Activated CD8-positive, alpha-beta memory T cell treated with anti-CD3 and anti-CD28 coated beads for 36 hours (primary cell): ENCODE data around the gene TIMM13. TPM values are rescaled to one million over a fixed set of nuclear protein-coding genes. Genes with fewer than 3 reads are reported as not detected.
"Not testable (repeated sequence)": the region's sequence is repeated elsewhere in the genome, so short reads cannot be mapped to it uniquely, and the experiment has no call there.

Source experiments
- CTCF ChIA-PET: fragments of 350-600 bp; sonication (Branson Sonifier 250); formaldehyde crosslinking; loops from one replicate; lab custom pipeline; 2021; ENCODE audit warnings: antibody characterized with exemption; lab: Charles Lee
- POLR2A ChIA-PET: fragments of 350-600 bp; sonication (Branson Sonifier 250); formaldehyde crosslinking; loops from one replicate; lab custom pipeline; 2021; ENCODE audit warnings: antibody characterized with exemption; lab: Charles Lee
- total RNA-seq, 2 experiments: library from RNA; stranded (reverse); gene quantifications; one replicate each; pipeline ENCODE4 v1.2.3, GENCODE V29; 2021

TIMM13 gene
- total RNA-seq, 2 experiments from 2014 or later: 165 to 172 TPM

DNA sequence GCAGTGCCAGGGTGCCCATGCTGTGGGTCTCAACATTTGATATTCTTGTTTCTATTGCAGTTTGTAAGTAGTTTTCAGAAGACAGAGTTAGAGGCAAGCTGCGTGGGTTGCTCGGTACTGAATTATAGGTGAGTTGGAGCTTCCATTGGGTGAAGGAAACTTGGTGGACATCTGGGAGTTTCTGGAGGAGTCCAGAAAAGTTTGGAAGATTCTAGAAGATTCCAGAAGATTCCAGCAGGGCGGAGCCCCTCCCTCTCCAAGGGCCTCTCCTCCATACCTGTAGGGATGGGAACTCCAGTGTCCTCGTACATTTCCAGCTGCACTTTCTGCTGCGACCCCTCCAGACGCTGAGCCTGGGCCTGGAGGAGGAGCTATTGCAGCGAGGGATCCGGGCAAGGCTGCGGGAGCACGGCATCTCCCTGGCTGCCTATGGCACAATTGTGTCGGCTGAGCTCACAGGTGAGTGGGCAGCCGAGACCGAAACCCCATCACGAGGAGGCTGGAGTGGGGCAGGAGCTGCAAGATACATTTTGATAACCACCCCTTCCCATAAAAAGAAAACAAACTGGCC lies 28.6 kb downstream of the TIMM13 start:
- POLR2A ChIA-PET: interaction anchor here (0.6 kb wide), 1 partner anchor 391 kb away, joined by 4 read pairs; no protein-coding TSS in a partner anchor
- CTCF ChIA-PET: interaction anchor here (0.6 kb wide), 2 partner anchors 9 to 34 kb away, joined by 3 read pairs; no protein-coding TSS in a partner anchor

DNA sequence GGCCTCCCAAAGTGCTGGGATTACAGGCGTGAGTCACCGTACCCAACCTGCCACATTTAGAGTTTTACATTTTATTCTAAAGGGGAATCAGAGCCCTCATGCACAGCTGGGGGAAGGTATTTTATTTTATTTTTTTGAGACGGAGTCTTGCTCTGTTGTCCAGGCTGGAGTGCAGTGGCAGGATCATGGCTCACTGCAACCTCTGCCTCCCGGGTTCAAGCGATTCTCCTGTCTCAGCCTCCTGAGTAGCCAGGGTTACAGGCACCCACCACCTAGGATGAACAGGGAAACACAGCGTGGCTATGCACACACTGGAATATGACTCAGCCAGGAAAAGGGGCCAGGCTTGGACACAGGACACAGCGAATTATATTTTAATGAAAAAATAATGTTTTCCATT lies 30.2 kb downstream of the TIMM13 start:
- ChIA-PET POLR2A (interaction anchor here (0.7 kb wide), 1 partner anchor 583 kb away, joined by 5 read pairs; no protein-coding TSS in a partner anchor), CTCF (interaction anchor here (0.6 kb wide), 1 partner anchor 250 kb away, joined by 4 read pairs; no protein-coding TSS in a partner anchor)

DNA sequence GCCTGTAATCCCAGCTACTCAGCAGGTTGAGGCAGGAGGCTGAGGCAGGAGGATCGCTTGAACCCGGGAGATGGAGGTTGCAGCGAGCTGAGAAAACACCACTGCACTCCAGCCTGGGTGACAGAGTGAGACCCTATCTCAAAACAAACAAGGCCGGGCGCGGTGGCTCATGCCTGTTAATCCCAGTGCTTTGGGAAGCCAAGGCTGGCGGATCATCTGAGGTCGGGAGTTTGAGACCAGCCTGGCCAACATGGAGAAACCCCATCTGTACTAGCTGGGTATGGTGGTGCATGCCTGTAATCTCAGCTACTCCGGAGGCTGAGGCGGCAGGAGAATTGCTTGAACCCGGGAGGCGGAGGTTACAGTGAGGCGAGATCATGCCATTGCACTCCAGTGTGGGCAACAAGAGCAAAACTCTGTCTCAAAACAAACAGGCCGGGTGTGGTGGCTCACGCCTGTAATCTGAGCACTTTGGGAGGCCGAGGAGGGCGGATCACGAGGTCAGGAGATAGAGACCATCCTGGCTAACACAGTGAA lies 32.0 kb downstream of the TIMM13 start:
- POLR2A ChIA-PET, CTCF ChIA-PET: not testable (repeated sequence)

DNA sequence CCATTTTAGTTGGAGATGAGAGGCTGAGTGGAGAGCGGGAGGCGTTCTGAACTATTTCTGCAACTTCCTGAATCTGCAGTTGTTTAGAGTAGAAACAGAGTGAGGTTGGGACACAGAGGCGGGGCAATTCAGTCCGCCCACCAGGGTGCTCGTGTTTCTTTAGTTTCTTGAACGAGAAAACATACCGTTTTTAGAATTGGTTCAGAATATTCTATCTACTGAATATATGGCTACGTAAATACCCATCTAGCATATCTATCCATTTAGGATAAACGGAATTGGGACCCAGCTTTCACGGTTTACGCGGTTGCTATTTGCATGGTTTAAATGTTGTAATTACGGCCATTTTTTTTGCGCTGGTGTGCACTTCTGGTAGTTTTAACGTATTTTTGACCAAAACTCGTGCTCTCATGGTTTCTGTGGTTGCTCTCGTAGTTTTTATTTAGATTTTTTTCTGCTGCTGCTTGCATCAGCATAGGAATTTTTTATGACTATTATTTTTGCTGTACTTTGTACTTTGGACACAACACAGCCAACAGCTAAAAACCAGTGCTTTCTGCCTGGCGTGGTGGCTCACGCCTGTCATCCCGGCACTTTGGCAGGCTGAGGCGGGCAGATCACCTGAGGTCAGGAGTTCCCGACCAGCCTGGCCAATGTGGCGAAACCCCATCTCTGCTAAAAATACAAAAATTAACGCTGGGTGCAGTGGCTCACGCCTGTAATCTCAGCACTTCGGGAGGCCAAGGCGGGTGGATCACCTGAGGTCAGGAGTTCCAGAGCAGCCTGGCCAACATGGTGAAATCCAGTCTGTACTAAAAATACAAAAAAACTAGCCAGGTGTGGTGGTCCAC lies 32.7 kb downstream of the TIMM13 start:
- CTCF ChIA-PET: interaction anchor here (1.0 kb wide), 1 partner anchor 243 kb away, joined by 3 read pairs; no protein-coding TSS in a partner anchor
- POLR2A ChIA-PET: interaction anchor here (0.6 kb wide), 1 partner anchor 698 kb away, joined by 3 read pairs; no protein-coding TSS in a partner anchor

DNA sequence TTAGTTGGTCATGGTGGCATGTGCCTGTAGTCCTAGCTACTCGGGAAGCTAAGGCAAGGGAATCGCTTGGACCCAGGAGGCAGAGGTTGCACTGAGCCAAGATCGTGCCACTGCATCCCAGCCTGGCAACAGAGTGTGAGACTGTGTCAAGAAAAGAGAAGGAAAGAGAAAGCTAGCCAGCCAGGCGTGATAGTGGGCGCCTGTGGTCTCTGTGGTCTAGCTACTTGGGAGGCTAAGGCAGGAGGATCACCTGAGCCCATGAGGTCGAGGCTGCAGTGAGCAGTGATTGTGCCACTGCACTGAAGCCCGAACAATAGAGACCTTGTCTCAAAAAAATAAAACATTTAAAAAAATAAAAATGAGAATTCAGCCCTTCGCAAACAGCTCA lies 33.3 kb downstream of the TIMM13 start:
- POLR2A ChIA-PET: interaction anchor here (0.5 to 0.6 kb wide), 3 partner anchors 44 to 697 kb away, joined by 3 read pairs; no protein-coding TSS in a partner anchor
- CTCF ChIA-PET: interaction anchor here (0.6 to 1.0 kb wide), 2 partner anchors 243 to 1185 kb away, joined by 3 read pairs; no protein-coding TSS in a partner anchor

DNA sequence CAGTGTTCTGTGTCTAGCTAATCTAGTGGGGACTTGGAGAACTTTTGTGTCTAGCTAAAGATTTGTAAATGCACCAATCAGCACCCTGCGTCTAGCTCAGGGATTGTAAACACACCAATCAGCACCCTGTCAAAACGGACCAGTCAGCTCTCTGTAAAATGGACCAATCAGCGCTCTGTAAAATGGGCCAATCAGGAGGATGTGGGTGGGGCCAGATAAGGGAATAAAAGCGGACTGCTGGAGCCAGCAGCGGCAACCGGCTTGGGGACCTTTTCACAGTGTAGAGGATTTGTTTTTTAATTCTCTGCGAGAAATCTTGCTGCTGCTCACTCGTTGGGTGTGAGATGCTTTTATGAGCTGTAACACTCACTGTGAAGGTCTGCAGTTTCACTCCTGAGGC lies 34.5 kb downstream of the TIMM13 start:
- CTCF ChIA-PET: interaction anchor here (1.2 kb wide), 1 partner anchor 237 kb away, joined by 3 read pairs; no protein-coding TSS in a partner anchor
- POLR2A ChIA-PET: not testable (repeated sequence)

DNA sequence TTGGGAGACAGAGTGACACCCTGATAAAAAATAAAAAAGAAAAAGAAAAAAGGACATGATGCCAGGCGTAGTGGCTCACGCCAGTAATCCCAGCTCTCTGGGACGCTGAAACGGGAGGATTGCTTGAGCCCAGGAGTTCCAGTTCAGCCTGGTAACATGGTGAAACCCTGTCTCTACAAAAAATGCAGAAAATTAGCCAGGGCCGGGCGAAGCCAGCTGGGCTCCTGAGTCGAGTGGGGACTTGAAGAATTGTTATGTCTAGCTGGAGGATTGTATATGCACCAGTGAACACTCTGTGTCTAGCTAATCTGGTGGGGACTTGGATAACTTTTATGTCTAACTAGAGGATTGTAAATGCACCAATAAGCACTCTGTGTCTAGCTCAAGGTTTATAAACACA lies 35.0 kb downstream of the TIMM13 start:
- CTCF ChIA-PET: interaction anchor here (0.8 to 1.2 kb wide), 3 partner anchors 236 to 263 kb away, joined by 3 to 4 read pairs (median 3); no protein-coding TSS in a partner anchor
- POLR2A ChIA-PET: no interaction called here

DNA sequence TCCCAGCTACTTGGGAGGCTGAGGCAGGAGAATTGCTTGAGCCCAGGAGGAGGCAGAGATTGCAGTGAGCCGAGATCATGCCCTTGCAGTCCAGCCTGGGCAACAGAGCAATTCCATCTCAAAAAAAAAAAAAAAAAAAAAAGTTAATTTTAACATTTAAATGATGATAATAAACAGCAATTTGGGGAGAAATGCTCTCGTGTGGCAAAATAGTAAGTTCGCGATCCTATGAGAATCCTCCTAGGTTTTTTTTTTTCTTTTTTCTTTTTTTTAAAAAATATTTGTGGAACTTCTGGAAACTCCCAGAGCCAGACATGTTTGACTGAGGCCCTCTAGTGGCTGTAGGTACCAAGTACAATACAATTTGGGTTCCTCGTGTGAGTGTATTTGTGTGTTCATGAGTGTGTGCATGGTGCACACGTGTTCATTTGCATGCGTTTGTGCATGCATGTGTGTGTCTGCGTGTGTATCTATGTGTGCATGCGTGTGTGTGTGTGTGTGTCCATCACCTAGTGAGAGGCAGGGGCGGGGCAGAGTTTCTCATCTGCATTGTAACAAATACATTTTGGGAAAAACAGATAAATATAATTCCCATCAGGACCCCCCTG lies 36.2 kb downstream of the TIMM13 start:
- ChIA-PET POLR2A (interaction anchor here (0.7 kb wide), 1 partner anchor 554 kb away, joined by 7 read pairs; the partner anchor contains the start of gene ZNF77), CTCF (interaction anchor here (0.6 to 1.5 kb wide), 12 partner anchors 53 to 1042 kb away, joined by 3 to 5 read pairs (median 3); no protein-coding TSS in a partner anchor)

DNA sequence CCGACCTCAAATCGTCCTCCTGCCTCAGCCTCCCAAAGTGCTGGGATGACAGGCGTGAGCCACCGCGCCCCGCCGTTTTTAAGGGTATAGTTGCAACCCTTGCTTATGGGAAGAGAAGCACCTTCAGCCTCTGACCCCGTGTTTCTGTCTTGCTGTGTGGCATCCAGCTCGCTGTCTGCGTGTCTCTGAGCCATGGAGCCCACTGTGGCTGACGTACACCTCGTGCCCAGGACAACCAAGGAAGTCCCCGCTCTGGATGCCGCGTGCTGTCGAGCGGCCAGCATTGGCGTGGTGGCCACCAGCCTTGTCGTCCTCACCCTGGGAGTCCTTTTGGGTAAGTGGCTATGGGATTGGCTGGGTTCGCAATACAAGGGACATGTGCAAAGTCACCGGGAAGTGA lies 37.8 kb downstream of the TIMM13 start:
- POLR2A ChIA-PET: interaction anchor here (0.7 kb wide), 1 partner anchor 392 kb away, joined by 4 read pairs; no protein-coding TSS in a partner anchor
- CTCF ChIA-PET: interaction anchor here (0.7 kb wide), 1 partner anchor 9 kb away, joined by 3 read pairs; no protein-coding TSS in a partner anchor

DNA sequence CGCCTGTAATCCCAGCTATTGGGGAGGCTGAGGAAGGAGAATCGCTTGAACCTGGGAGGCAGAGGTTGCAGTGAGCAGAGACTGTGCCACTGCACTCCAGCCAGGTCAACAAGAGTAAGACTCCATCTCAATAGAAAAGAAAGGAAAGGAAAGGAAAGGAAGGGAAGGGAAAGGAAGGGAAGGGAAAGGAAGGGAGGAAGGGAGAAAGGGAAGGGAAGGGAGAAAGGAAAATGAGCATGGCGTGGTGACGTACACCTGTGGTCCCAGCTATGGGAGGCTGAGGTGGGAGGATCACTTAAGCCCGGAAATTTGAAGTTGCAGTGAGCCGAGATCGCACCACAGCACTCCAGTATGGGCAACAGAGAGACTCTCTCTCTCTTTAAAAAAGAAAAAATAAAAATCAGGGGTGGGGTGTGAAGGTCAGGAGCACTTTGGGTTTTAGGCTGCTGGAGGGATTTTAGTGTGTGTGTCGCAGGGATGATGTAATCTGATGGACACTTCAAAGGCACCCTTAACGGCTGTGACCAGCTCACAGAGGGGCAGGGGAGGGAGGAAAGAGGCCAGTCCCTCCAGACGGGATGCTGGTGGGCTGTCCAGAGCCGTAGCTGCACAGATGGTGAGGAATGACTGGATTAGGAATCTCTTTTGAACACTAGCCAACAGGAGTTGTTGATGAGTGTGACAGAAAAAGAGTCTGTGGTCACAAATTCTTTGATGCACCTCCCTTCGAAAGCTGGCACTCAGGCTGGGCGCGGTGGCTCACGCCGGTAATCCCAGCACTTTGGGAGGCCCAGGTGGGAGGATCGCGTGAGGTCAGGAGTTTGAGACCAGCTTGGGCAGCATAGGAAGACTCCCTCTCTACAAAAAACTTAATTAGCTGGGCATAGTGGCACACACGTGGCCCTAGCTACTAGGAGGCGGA lies 39.8 kb downstream of the TIMM13 start:
- CTCF ChIA-PET: no interaction called here
- POLR2A ChIA-PET: no interaction called here

DNA sequence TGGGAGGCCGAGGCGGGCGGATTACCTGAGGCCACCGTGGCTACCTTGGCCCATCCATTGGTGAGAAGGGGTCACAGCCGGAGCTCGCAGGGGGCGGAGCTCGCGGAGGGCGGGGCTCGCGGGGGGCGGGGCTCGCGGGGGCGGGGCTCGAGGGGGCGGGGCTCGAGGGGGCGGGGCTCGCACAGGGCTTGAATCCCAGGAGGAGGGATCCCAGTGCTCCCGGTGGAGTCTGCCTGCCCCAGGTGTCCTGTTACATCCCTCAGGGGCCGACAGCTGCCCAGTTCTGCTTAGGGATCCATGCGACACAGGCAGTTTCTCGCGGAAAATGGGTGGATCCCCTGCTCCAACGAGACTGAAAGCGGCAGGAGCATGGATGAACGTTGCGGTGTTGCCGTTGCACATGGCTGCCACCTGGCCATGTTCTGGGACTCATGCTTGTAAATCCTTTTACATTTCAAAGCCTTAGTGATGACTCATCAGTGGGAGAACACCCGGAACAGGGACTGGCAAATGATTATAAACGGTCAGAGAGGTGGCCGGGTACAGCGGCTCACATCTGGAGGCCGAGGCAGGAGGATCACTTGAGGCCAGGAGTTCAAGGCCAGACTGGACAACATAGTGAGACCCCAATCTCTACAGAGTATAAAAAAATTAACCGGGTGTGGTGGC lies 42.2 kb downstream of the TIMM13 start:
- POLR2A ChIA-PET: interaction anchor here (0.6 kb wide), 1 partner anchor 160 kb away, joined by 4 read pairs; no protein-coding TSS in a partner anchor
- CTCF ChIA-PET: interaction anchor here (0.7 kb wide), 1 partner anchor 638 kb away, joined by 3 read pairs; no protein-coding TSS in a partner anchor

DNA sequence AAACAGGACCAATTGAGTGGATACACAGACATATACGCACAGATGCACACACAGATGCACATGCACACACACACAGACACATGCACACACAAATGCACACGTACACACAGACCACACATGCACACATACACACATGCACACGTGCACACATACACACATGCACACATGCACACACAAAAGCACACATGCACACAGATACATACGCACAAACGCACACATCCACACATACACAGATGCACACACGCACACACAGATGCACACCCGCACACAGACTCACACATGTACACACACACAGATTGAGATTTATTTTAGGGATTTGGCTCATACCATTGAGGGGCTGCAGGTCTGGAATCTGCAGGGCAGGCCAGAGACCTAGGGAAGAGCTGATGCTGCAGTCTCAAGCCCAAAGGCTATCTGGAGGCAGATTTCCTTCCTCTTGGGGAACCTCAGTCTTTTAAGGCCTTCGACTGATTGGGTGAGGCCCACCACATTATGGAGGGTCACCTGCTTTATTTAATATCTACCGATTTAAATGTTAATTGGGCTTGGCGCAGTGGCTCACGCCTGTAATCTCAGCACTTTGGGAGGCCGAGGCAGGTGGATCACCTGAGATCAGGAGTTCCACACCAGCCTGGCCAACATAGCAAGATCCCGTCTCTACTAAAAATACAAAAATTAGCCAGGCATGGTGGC lies 44.7 kb downstream of the TIMM13 start:
- ChIA-PET POLR2A (no interaction called here), CTCF (no interaction called here)

DNA sequence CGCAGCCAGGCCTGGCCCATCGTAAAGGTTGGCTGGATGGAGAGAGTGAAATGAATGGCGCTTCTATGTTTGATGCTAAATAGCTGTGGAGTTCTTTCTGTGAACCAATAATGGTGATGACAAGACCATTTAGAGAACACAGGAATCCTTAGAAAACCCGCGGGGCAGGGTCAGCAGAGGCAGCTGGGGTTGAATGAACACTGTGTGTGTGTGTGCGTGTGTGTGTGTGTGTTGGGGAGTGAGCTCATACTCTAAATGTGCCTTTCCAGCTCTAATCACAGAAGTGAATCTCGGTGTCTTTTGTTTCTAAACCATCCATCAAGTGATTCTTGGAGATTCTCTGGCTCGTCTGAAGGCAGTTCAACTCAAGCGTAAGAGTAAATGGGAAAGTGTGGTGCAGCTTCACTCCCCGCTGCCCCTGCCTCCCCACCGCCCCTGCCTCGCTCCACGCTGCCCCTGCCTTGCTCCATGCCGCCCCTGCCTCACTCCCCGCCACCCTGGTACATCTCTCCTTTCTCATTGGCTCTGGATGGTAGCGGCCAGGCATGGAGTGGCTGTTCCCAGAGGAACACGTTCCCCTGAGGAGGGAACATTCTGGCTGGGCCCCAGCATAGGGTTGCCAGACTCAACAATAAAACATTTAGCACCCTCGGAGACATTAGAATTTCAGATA lies 46.1 kb downstream of the TIMM13 start:
- ChIA-PET POLR2A (no interaction called here), CTCF (interaction anchor here (0.9 to 1.7 kb wide), 2 partner anchors 8 to 225 kb away, joined by 3 to 4 read pairs; no protein-coding TSS in a partner anchor)

DNA sequence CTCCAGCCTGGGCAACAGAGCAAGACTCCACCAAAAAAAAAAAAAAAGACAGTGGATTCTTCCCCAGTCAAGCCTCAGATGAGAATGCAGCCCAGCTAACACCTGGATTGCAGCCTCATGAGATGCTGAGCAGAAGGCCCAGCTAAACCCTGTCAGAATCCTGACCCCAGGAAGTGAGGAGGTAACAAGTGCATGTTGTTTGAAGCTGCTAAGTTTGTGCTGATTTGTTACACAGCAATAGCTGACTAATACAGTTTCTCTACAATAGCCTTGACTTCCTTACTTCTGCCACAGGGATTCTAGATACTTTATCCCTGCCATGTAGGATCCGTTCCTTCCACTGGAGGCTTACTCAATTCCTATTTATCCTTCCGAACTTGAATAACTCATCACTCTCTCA lies 46.8 kb downstream of the TIMM13 start:
- POLR2A ChIA-PET: interaction anchor here (0.5 kb wide), 1 partner anchor 12 kb away, joined by 6 read pairs; no protein-coding TSS in a partner anchor
- CTCF ChIA-PET: interaction anchor here (0.6 to 1.7 kb wide), 3 partner anchors 9 to 1105 kb away, joined by 3 to 4 read pairs (median 4); no protein-coding TSS in a partner anchor

DNA sequence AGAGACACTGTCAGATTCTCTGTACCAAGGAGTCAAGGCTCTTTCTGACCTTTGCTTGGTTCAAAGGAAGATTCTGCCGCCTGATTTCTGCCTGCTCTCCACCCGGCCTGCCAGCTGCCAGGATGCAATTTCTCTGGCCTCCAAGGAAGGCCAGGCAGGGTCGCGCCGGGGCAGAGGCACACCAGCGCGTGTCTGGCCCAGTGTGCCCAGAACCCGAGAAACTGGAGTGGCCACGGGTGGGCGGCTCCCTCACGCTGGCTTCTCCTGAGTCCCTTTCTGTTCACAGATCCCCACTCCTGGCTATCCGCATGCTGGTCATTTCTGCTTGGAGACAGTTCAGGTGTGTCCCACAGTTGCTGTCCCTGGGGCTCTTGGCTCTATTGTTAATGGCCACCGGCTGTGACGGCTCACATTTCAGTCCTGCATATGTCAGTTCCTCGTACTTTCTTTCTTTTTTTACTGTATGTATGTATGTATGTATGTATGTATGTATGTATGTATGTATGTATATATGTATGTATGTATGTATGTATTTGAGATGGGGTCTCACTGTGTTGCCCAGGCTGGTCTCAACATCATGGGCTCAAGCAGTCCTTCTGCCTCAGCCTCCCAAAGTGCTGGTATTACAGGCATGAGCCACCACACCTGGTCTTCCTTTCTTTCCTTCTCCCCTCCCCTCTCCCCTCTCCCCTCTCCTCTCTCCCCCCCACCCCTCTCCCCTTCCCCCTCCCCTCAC lies 50.4 kb downstream of the TIMM13 start:
- CTCF ChIA-PET: no interaction called here
- POLR2A ChIA-PET: no interaction called here
